K562 (cell line): ENCODE results near the gene FUZ. TPM values are rescaled to one million over a fixed set of nuclear protein-coding genes. Genes with fewer than 3 reads are reported as not detected.

Experiments used
- CEBPG ChIP-seq, 3 experiments: fragments of 200-800 bp in 1 of 3; sonication (Bioruptor generic) in 1 of 3; sonication (generic) in 1 of 3; formaldehyde crosslinking in 1 of 3; IDR thresholded peaks in 2 of 3; conservative IDR thresholded peaks in 1 of 3; 2 replicates each; pipeline versions ENCODE4 v1.6.1 to v1.8.0; 2016 to 2022; ENCODE audit warnings: missing compliant biosample characterization in 2 of 3, missing genetic modification characterization in 2 of 3, mild to moderate bottlenecking in 1 of 3, missing genetic modification reagents in 1 of 3
- FOS ChIP-seq: IDR thresholded peaks from 3 replicates; pipeline ENCODE4 v1.6.1; 2011; ENCODE audit not compliant: insufficient read length; ENCODE audit errors: extremely low read depth
- FOSL1 ChIP-seq: fragments of 200-800 bp; sonication (Bioruptor generic); conservative IDR thresholded peaks from 2 replicates; pipeline ENCODE4 v1.6.1; 2016; ENCODE audit warnings: missing genetic modification characterization, missing compliant biosample characterization
- HDAC2 ChIP-seq: fragments of 450-650 bp; IDR thresholded peaks from 2 replicates; pipeline ENCODE4 v1.6.1; 2016; ENCODE audit warnings: mild to moderate bottlenecking
- HIVEP1 ChIP-seq: fragments of 250-450 bp; sonication (Bioruptor Pico); IDR thresholded peaks from 2 replicates; pipeline ENCODE4 v1.4.0; 2020; ENCODE audit warnings: mild to moderate bottlenecking
- L3MBTL2 ChIP-seq: fragments of 450-650 bp; IDR thresholded peaks from 2 replicates; pipeline ENCODE4 v1.6.1; 2016; ENCODE audit warnings: mild to moderate bottlenecking, moderate library complexity
- MYBL2 ChIP-seq, 2 experiments: fragments of 450-650 bp in 1 of 2; sonication (generic) in 1 of 2; formaldehyde crosslinking in 1 of 2; IDR thresholded peaks; 2 replicates each; pipeline versions ENCODE4 v1.6.1 to v1.8.1; 2017 to 2022; ENCODE audit warnings: borderline replicate concordance in 1 of 2, inconsistent platforms in 1 of 2, low read depth in 1 of 2, mild to moderate bottlenecking in 1 of 2, missing genetic modification reagents in 1 of 2, moderate library complexity in 1 of 2
- POLR2AphosphoS2 ChIP-seq: IDR thresholded peaks from 2 replicates; pipeline ENCODE4 v1.6.1; 2012; ENCODE audit warnings: low read length, improper control_type of control experiment
- RBM25 ChIP-seq: fragments of 200-400 bp; formaldehyde crosslinking; IDR thresholded peaks from 2 replicates; pipeline ENCODE4 v1.6.1; 2018; ENCODE audit warnings: low read length, low read depth, moderate library complexity; ENCODE audit not compliant: severe bottlenecking
- RBM34 ChIP-seq: fragments of 200-400 bp; formaldehyde crosslinking; IDR thresholded peaks from 2 replicates; pipeline ENCODE4 v1.6.1; 2018; ENCODE audit warnings: low read length, borderline replicate concordance; ENCODE audit not compliant: insufficient read depth
- SRSF3 ChIP-seq: fragments of 200-400 bp; formaldehyde crosslinking; IDR thresholded peaks from 2 replicates; pipeline ENCODE4 v1.6.1; 2016; ENCODE audit warnings: mild to moderate bottlenecking, low read length, moderate library complexity; ENCODE audit not compliant: insufficient read depth
- ZNF41 ChIP-seq: fragments of 250-450 bp; sonication (Bioruptor Pico); conservative IDR thresholded peaks from 2 replicates; pipeline ENCODE4 v1.4.0; 2020; ENCODE audit warnings: mild to moderate bottlenecking
- polyA plus RNA-seq, 8 experiments: library from polyadenylated mRNA; depleted of rRNA in 4 of 8; stranded (reverse) in 5 of 8; unstranded in 3 of 8; fragments of >200 nt; fragmentation: Nextera tagmentation in 2 of 8; fragmentation: Illumina TruSeq in 1 of 8; extraction: Ambion mirVana in 2 of 8; extraction: Trizol in 1 of 8; gene quantifications; 2 replicates each; pipeline versions ENCODE4 v1.2.1 to v1.2.3, GENCODE V29; 2011 to 2014; ENCODE audit warnings: inconsistent platforms in 1 of 8, missing spikeins in 1 of 8
- total RNA-seq, 7 experiments: library from RNA; depleted of rRNA in 6 of 7; stranded (reverse); fragments of >200 nt in 6 of 7; fragmentation: Illumina TruSeq in 2 of 7; extraction: Trizol in 2 of 7; gene quantifications; 2 replicates each; pipeline versions ENCODE4 v1.2.1 to v1.2.3, GENCODE V29; 2011 to 2021; ENCODE audit warnings: low replicate concordance in 1 of 7
- TF ChIP-seq, protein P1 (sequence below): fragments of 450-650 bp; IDR thresholded peaks from 2 replicates; pipeline ENCODE4 v1.6.1; 2016; ENCODE audit warnings: low read depth
- TF ChIP-seq, protein P2 (sequence below): sonication (generic); formaldehyde crosslinking; IDR thresholded peaks from 2 replicates; pipeline ENCODE4 v1.8.1; 2023; ENCODE audit warnings: mild to moderate bottlenecking, missing genetic modification reagents, moderate library complexity

FUZ gene
- total and polyA plus RNA-seq, 9 of the 15 experiments (the other 6 are each of a cell fraction or from before 2014, with no cell fraction given) = 0.17 to 7.6 (median 3.6) TPM; not detected in 1

DNA sequence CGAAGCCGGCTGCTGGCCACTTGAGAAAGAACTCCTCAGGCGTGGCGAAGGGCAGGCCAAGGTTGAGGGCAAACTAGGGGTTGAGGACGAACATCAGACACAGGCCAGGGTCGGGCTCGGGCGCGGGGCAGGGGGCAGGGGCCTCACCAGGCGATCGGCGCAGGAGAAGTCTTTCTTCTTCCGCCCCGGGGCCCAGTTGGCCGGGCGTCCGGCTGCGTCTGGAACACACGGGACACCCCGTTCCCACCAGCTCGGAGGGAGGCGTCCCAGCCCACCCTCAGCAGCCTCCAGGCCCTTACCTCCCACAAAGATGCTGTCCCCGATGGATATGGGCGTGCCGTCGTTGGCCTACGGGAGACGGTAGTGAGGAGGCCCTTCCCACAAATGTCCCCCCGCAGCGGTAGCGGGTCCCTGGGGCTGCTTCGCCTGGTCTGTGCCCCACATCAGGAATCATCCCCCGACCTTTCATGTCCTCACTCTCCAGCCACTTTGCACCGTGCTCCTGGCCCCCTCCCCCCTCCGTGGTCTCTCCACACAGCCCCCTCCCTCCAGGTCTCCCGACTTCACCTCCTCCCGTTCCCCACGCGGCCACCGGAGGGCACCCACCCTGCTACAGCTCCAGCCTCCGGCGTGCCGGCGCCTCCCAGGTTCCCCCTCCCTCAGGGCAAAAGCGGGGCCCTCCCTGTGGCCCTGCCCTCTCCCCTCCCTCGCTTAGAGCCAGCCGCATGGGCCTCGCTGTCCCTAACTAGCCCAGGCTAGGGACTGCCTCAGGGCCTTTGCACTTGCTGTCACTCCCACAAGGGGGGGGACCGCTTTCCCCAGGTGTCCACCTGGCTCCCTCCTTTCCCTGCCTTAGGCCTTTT is 49.5 kb upstream of the FUZ start (continued):
- TF ChIP-seq, protein P1, sequence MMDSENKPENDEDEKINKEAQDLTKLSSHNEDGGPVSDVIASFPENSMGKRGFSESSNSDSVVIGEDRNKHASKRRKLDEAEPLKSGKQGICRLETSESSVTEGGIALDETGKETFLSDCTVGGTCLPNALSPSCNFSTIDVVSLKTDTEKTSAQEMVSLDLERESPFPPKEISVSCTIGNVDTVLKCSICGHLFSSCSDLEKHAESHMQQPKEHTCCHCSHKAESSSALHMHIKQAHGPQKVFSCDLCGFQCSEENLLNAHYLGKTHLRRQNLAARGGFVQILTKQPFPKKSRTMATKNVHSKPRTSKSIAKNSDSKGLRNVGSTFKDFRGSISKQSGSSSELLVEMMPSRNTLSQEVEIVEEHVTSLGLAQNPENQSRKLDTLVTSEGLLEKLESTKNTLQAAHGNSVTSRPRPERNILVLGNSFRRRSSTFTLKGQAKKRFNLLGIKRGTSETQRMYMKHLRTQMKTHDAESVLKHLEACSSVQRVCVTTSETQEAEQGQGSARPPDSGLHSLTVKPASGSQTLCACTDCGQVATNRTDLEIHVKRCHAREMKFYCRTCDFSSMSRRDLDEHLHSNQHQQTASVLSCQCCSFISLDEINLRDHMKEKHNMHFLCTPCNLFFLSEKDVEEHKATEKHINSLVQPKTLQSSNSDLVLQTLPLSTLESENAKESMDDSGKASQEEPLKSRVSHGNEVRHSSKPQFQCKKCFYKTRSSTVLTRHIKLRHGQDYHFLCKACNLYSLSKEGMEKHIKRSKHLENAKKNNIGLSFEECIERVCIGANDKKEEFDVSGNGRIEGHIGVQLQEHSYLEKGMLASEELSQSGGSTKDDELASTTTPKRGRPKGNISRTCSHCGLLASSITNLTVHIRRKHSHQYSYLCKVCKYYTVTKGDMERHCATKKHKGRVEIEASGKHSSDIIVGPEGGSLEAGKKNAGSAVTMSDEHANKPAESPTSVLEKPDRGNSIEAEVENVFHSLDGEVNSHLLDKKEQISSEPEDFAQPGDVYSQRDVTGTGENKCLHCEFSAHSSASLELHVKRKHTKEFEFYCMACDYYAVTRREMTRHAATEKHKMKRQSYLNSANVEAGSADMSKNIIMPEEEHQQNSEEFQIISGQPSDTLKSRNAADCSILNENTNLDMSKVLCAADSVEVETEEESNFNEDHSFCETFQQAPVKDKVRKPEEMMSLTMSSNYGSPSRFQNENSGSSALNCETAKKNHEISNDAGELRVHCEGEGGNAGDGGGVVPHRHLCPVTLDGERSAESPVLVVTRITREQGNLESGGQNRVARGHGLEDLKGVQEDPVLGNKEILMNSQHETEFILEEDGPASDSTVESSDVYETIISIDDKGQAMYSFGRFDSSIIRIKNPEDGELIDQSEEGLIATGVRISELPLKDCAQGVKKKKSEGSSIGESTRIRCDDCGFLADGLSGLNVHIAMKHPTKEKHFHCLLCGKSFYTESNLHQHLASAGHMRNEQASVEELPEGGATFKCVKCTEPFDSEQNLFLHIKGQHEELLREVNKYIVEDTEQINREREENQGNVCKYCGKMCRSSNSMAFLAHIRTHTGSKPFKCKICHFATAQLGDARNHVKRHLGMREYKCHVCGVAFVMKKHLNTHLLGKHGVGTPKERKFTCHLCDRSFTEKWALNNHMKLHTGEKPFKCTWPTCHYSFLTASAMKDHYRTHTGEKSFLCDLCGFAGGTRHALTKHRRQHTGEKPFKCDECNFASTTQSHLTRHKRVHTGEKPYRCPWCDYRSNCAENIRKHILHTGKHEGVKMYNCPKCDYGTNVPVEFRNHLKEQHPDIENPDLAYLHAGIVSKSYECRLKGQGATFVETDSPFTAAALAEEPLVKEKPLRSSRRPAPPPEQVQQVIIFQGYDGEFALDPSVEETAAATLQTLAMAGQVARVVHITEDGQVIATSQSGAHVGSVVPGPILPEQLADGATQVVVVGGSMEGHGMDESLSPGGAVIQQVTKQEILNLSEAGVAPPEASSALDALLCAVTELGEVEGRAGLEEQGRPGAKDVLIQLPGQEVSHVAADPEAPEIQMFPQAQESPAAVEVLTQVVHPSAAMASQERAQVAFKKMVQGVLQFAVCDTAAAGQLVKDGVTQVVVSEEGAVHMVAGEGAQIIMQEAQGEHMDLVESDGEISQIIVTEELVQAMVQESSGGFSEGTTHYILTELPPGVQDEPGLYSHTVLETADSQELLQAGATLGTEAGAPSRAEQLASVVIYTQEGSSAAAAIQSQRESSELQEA = no peak
- TF ChIP-seq FOSL1 (tag) (no peak), FOS (no peak), SRSF3 (no peak), L3MBTL2 (no peak), RBM25 (no peak), HIVEP1 (CRISPR knock-in tag) (no peak), RBM34 (no peak), ZNF41 (CRISPR knock-in tag) (no peak), POLR2AphosphoS2 (no peak), HDAC2 (peak; percentile 36; the same call in 1 of the 2 replicates), CEBPG (CRISPR knock-in tag; IDR thresholded peaks at IDR 0.05) (no peak), CEBPG (tag; conservative IDR thresholded peaks at IDR 0.05 in 1 of 2, IDR thresholded peaks at IDR 0.05 in 1 of 2) (no peak), MYBL2 (IDR thresholded peaks at IDR 0.05; ENCODE audit: low read depth) (no peak), MYBL2 (CRISPR knock-in tag; IDR thresholded peaks at IDR 0.05; ENCODE audit: borderline replicate concordance) (no peak)
- TF ChIP-seq, protein P2, sequence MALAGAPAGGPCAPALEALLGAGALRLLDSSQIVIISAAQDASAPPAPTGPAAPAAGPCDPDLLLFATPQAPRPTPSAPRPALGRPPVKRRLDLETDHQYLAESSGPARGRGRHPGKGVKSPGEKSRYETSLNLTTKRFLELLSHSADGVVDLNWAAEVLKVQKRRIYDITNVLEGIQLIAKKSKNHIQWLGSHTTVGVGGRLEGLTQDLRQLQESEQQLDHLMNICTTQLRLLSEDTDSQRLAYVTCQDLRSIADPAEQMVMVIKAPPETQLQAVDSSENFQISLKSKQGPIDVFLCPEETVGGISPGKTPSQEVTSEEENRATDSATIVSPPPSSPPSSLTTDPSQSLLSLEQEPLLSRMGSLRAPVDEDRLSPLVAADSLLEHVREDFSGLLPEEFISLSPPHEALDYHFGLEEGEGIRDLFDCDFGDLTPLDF (CRISPR knock-in tag) = no peak
